Measurements from ENCODE around the gene FCGR3B.
"Not testable (repeated sequence)": the region's sequence is repeated elsewhere in the genome, so short reads cannot be mapped to it uniquely, and the experiment has no call there.

FCGR3B gene

DNA sequence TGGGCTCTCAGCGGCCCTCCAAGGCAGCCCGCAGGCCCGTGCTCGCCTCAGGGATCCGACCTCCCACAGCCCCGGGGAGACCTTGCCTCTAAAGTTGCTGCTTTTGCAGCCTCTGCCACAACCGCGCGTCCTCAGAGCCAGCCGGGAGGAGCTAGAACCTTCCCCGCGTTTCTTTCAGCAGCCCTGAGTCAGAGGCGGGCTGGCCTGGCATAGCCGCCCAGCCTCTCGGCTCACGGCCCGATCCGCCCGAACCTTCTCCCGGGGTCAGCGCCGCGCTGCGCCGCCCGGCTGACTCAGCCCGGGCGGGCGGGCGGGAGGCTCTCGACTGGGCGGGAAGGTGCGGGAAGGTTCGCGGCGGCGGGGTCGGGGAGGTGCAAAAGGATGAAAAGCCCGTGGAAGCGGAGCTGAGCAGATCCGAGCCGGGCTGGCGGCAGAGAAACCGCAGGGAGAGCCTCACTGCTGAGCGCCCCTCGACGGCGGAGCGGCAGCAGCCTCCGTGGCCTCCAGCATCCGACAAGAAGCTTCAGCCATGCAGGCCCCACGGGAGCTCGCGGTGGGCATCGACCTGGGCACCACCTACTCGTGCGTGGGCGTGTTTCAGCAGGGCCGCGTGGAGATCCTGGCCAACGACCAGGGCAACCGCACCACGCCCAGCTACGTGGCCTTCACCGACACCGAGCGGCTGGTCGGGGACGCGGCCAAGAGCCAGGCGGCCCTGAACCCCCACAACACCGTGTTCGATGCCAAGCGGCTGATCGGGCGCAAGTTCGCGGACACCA lies 25.0 kb downstream of the FCGR3B start:
- DNase-seq (ENCODE audit: low read depth): not testable (repeated sequence)

DNA sequence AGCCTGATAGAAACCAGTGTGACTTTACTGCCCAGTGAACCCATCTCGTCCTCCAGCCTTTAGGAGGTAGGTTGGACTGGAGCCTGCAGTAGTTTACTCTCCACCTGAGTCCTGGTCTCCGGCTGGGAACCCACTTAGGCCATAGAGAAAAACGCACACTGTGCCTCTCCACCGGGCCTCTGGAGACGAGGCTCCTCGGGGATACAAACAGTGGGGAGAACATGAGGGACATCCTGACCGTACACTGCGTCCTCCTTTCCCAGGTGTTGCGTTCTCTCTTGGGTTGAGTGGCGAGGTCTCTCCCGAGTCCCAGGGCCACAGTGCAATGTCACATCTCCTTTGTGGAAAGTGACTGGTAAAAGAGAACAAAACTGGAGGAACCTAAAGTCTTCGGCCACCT lies 26.0 kb downstream of the FCGR3B start:
- DNase-seq (ENCODE audit: low read depth): not testable (repeated sequence)

DNA sequence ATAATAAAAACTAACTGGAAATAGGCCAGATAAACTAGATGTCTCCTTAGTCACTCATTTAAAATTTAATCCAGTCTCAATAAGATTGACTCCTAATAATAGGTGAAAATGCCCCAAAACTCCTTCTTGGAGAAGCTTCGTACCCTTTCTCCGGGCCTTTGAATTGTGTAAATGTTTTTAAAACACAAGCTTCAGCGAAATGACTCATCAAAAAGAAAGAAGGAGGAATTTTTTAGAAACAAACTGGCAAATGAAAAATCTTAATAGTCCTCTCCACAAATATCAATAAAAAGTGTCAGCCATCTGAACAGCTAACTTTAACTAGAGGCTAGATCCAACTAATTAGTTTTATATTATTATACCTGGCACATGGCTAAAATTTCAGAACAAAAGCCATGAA lies 33.9 kb downstream of the FCGR3B start:
- DNase-seq (ENCODE audit: low read depth): not testable (repeated sequence)

DNA sequence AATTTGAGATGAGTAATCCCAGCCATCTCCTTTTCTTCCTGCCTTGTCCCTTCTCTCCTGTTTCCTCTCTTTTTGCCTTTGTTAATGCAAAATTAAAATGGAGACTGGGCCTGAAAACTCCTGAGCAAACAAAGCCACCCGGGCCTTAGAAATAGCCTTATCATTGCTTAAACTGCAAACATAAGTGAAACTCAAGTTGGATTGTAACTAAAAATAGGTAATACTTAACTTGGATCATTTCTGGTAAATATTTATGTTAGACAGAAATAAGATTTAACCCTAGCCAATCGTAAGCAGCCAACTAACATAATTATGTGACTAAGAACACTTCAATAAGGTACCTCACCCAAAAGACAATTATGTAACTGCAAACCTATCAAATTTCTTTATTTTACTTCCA lies 35.4 kb downstream of the FCGR3B start:
- not testable (repeated sequence) for DNase-seq (ENCODE audit: low read depth)

GRCh38 chr1:161595173-161595572 lies 35.8 kb downstream of the FCGR3B start:
- DNase-seq (ENCODE audit: low read depth): not testable (repeated sequence)

DNA sequence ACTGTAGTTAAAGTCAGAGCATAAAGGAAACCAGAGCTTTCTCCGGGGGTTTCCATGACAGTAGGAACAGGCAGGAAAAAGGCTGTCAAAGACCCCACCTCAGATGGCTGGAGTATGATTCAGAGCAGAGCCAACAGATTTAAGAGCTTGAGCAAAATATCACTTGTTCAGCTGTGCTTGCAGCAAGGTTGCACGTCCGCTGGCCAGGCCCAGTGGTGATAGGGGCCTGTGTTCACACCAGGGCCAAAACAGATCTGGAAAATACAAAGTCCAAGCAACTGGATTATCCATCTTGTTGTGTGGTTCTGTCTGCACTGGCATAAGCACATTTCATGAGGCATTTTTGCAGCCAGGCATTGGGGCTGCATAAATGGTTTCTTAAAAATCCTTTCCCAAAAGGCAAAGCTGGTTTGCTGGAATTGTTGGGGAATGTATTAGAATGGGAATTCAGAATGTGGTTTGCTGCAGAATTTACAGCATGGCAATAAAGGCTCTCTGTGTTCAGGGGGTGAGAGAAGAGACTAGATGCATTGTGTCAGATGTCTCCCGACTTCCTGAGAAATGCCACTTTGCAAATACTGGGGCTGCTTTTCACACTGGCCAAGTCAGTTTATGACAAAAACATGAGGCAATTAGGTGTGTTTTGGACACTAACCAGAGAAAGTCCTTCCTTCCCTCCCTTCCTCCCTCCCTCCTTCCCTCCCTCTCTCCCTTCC lies 36.5 kb downstream of the FCGR3B start:
- DNase-seq (ENCODE audit: low read depth): not testable (repeated sequence)

DNA sequence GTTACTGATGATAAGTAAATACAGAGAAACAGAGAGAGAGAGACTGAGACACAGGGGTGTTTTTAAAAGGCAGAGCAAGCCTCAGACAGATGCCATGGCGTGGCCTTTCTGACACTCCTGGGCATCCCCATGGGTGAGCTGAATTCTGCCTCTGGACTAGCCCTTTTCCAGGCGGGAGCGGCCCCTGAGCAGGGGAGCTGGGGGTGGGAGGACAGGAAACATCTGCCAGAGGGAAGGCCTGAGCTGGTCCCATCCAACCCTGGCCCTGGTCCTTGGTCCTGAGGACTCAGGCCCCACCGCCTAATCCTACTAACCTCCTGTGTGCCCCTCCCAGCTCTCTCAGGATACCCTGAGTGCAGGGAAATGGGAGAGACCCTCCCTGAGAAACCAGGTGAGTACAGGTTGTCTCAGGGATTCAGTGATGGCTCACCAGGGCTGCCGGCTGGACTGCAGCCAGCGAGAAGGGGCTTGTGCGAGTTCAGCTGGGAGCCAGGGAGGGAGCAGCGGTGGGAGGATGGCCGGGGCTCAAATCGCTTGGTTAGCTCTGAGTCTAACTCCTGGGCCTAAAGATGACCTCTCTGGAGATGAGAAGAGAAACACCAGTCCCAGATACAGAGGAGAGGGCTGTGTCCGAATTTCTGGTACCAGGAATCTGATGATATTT lies 37.8 kb downstream of the FCGR3B start:
- DNase-seq (ENCODE audit: low read depth): not testable (repeated sequence)

GRCh38 chr1:161592586-161592985 lies 38.4 kb downstream of the FCGR3B start:
- not testable (repeated sequence) for DNase-seq (ENCODE audit: low read depth)

DNA sequence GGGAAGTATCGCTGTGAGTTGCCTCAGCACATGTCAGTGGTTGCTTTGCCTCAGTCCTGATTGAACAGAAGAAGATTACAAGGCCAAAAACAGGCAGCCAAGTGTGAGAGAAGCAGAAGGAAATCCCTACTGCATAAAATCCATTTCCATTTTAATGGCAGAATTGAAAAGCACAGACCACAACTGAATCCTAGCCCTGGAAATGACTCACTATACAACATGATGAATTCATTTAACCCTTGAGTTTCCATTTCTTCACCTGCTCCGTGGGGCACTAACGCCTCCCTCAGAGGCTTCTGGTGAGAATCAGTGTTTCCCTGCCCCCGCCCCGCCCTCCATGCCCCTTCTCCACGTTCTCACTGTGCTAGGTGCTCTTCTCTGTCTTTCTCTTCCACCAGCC lies 41.1 kb downstream of the FCGR3B start:
- DNase-seq (ENCODE audit: low read depth): not testable (repeated sequence)

- not testable (repeated sequence) for DNase-seq (ENCODE audit: low read depth)
Measured at GRCh38 chr1:161589365-161589764, 41.6 kb downstream of the FCGR3B start.

DNA sequence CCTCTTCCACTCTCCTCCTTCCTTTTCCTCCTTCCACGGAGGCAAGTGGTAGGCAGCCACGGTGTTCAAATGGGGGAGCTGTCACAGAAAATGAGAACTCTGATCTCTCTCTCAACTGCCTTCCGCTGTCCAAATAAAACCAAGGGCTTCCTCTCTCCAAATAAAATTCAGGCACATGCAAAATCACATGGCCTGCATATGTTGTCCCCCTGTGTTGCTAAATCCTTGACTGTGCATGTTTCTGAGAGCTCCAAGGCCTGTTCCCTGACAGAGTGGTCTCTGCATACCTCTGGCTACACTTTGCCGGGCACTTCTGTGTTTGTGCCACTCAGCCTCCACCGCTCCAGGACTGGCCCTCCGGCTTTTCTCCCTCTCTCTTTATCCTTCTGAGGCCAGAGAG lies 42.4 kb downstream of the FCGR3B start:
- not testable (repeated sequence) for DNase-seq (ENCODE audit: low read depth)

DNA sequence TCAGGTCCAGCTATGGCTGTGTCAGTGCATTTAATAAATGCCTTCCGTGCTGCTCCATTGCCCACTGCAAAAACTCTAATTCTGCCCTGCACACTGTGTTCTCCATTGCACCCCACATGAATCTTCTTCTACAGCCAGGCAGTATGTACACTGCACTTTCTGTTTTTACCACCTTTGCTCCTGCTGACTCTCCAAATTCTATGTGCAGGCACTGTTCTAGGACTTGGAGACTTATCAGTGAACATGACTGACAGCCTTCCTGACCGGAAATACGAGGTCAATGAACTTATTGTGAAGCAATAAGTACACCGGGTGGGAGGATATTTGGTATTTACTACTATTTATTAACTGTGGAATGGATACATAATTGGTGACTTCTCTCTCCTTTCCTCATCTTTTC lies 48.1 kb downstream of the FCGR3B start:
- DNase-seq (ENCODE audit: low read depth): not testable (repeated sequence)

GRCh38 chr1:161580879-161581537 lies 50.0 kb downstream of the FCGR3B start:
- DNase-seq (ENCODE audit: low read depth): not testable (repeated sequence)

DNA sequence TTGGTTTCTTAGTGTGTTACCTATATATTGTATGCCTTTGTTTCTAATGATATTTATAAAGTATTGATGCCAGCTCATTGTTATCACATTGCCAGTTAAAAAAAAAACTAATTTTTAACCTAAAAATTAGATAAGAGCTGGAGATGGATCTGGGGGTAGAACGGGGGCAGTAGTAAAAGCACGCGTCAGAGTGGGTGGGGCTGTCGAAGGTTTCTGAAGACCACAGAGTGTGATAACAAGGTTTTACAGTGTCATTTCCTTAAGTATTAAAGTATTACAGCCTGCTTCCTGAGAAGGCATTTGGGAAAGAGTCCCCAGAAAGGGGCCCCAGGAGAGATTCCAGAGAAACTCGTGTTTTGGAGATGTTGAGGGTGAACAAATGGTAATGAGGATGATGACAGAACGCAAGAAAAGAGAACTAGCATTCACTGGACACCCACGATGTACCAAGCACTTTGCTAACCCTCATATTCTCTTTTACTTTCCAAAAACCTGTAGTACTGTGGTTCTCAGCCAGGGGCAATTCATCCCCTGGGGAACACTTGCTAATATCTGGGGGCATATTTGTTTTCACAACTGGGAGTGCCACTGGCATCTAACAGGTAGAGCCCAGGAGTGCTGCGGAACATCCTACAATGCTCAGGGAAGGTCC lies 51.0 kb downstream of the FCGR3B start:
- DNase-seq (ENCODE audit: low read depth): not testable (repeated sequence)

GRCh38 chr1:161576676-161577075 lies 54.3 kb downstream of the FCGR3B start:
- DNase-seq (ENCODE audit: low read depth): not testable (repeated sequence)

Data from HS-27A (cell line).